ENCODE results near the gene LAMC3. TPM values are rescaled to one million over a fixed set of nuclear protein-coding genes. Genes with fewer than 3 reads are reported as not detected.
"Not testable (repeated sequence)": the region's sequence is repeated elsewhere in the genome, so short reads cannot be mapped to it uniquely, and the experiment has no call there.

The LAMC3 gene
- total RNA-seq, 1 experiment from 2014 or later = 0.36 TPM

DNA sequence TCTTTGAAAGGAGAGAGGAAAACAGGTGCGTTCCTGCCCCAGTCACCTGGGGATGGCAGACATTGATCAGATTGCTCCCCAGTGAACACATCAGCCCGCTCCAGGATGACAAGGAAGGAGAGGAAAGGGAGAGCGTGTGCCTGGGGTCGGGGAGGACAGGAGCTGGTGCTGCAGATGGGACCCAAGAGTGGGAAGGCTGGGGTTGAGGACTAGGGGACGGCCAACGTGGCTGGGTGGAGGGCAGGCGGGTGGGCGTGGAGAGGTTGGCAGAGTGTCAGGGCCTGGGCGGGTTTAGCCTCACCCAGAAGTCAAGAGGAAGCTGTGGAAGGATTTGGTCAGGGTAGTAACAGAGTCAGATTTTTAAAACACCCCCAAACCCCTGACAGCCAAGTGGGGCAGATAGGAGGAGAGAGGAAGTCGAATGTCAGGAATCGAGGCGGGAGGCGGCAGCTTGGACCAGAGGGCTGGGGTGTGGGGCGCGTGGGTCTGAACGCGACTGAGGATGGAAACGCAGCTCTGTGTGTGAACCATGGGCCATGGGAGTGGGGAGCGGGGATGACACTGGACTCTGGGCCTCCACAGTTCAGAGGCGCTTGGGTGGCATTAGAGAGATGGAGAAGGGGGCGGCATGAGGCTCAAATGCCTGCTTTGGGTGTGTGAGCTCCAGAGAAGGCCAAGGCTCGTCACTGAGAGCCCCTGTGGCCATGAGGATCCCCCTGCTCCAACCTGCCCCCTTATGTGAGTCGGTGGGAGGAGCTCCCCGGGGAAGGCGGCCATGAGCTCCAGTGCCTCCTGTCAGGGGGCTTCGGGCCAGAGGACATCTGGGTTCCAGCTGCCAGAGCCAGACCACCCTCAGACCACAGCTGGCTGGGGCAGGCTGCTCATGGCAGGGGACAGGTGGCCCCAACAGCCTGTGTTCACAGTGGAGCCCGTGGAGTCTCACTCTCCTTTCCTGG, 24.6 kb downstream of the LAMC3 start:
- DNase-seq = no peak
- Mint-ChIP-seq H3K9me3 (ENCODE audit: unreplicated experiment) (no peaks in the 10 kb centered on the region), H3K27ac (ENCODE audit: unreplicated experiment) (no peak overlapping the region), H3K4me3 (ENCODE audit: unreplicated experiment) (no peak overlapping the region), H3K27me3 (ENCODE audit: insufficient read depth, unreplicated experiment) (peaks cover 15% of the 10 kb centered on the region), H3K4me1 (ENCODE audit: low read depth, unreplicated experiment) (peaks cover 5% of the 10 kb centered on the region), H3K36me3 (ENCODE audit: insufficient read depth, unreplicated experiment) (no peaks in the 10 kb centered on the region)
- no peaks in the 10 kb centered on the region for H3K4me1 ChIP-seq
- H3K27me3 ChIP-seq (replicated peaks; ENCODE audit: control insufficient read depth, insufficient read depth, low read length) = no peaks in the 10 kb centered on the region
- TF ChIP-seq, protein P1, sequence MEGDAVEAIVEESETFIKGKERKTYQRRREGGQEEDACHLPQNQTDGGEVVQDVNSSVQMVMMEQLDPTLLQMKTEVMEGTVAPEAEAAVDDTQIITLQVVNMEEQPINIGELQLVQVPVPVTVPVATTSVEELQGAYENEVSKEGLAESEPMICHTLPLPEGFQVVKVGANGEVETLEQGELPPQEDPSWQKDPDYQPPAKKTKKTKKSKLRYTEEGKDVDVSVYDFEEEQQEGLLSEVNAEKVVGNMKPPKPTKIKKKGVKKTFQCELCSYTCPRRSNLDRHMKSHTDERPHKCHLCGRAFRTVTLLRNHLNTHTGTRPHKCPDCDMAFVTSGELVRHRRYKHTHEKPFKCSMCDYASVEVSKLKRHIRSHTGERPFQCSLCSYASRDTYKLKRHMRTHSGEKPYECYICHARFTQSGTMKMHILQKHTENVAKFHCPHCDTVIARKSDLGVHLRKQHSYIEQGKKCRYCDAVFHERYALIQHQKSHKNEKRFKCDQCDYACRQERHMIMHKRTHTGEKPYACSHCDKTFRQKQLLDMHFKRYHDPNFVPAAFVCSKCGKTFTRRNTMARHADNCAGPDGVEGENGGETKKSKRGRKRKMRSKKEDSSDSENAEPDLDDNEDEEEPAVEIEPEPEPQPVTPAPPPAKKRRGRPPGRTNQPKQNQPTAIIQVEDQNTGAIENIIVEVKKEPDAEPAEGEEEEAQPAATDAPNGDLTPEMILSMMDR (IDR thresholded peaks at IDR 0.05; ENCODE audit: insufficient read depth in 1 of 2, low read depth in 1 of 2, low read length in 1 of 2, severe bottlenecking in 1 of 2, unreplicated experiment in 1 of 2) = no peak
- ChIA-PET CTCF (no interaction called here), POLR2A (no interaction called here)
- no peak overlapping the region for H3K4me3 ChIP-seq (ENCODE audit: low read depth, low read length)
- H3K9me3 ChIP-seq = no peaks in the 10 kb centered on the region
- H3K36me3 ChIP-seq (ENCODE audit: control insufficient read depth, insufficient read depth, low read length) = no peaks in the 10 kb centered on the region
- no TSS peak for BruUV-seq (replicated peaks)
- intact Hi-C loops (cut with micrococcal nuclease; ENCODE audit: unreplicated experiment) = no loop called here

DNA sequence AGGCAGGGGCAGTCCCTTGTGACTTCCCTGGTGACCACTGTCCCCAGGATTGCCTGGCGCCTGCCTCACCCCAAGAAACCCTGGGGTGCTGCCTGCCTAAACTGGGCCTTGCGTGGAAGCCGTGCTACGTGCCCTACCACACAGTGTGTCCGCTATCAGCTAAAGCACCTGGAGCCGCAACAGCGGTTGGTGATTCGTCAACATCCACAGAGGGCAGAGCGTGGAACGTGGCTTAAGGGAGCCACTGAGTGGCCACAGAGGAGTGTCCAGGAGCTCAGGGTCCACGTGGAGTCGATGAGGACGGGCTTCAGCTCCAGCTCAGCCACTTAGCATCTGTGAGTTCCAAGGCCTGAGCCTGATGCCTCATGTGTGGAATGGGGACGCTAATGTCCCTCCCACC, 25.3 kb downstream of the LAMC3 start:
- POLR2A ChIA-PET = no interaction called here

DNA sequence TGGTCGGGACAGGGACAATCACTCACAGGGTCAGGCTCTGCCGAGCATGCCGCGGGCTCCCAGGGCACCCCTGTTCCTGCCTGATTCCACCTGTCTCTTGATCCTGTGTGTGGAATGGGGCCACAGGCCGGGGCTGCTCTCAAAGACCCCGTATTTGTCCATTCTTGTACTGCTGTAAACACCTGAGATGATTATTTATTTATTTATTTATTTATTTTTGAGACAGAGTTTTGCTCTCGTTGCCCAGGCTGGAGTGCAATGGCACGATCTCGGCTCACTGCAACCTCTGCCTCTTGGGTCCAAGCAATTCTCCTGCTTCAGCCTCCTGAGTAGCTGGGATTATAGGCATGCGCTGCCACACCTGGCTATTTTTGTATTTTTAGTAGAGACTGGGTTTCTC, 25.8 kb downstream of the LAMC3 start:
- H3K9me3 ChIP-seq; H3K4me3 Mint-ChIP-seq (ENCODE audit: unreplicated experiment); H3K9me3 Mint-ChIP-seq (ENCODE audit: unreplicated experiment); intact Hi-C loops (cut with micrococcal nuclease; ENCODE audit: unreplicated experiment); DNase-seq; H3K27me3 ChIP-seq (replicated peaks; ENCODE audit: control insufficient read depth, insufficient read depth, low read length); H3K27ac Mint-ChIP-seq (ENCODE audit: unreplicated experiment); BruUV-seq (replicated peaks); H3K36me3 Mint-ChIP-seq (ENCODE audit: insufficient read depth, unreplicated experiment); H3K4me1 Mint-ChIP-seq (ENCODE audit: low read depth, unreplicated experiment); POLR2A ChIA-PET; H3K4me3 ChIP-seq (ENCODE audit: low read depth, low read length); H3K4me1 ChIP-seq; H3K36me3 ChIP-seq (ENCODE audit: control insufficient read depth, insufficient read depth, low read length); CTCF ChIA-PET: not testable (repeated sequence)
- peaks cover 25% of the 10 kb centered on the region for H3K27me3 Mint-ChIP-seq (ENCODE audit: insufficient read depth, unreplicated experiment)

More for the DNA sequence above, 25.3 kb downstream of the LAMC3 start:
- Mint-ChIP-seq H3K9me3 (ENCODE audit: unreplicated experiment) (no peaks in the 10 kb centered on the region), H3K4me3 (ENCODE audit: unreplicated experiment) (no peak overlapping the region), H3K36me3 (ENCODE audit: insufficient read depth, unreplicated experiment) (no peaks in the 10 kb centered on the region), H3K27me3 (ENCODE audit: insufficient read depth, unreplicated experiment) (peaks cover 21% of the 10 kb centered on the region), H3K27ac (ENCODE audit: unreplicated experiment) (no peak overlapping the region), H3K4me1 (ENCODE audit: low read depth, unreplicated experiment) (peaks cover 5% of the 10 kb centered on the region)
- Histone ChIP-seq H3K27me3 (replicated peaks; ENCODE audit: control insufficient read depth, insufficient read depth, low read length) (no peaks in the 10 kb centered on the region), H3K4me1 (no peaks in the 10 kb centered on the region), H3K36me3 (ENCODE audit: control insufficient read depth, insufficient read depth, low read length) (no peaks in the 10 kb centered on the region), H3K4me3 (ENCODE audit: low read depth, low read length) (no peak overlapping the region), H3K9me3 (no peaks in the 10 kb centered on the region)
- intact Hi-C loops (cut with micrococcal nuclease; ENCODE audit: unreplicated experiment) = no loop called here
- no TSS peak for BruUV-seq (replicated peaks)
- TF ChIP-seq, protein P1 (IDR thresholded peaks at IDR 0.05; ENCODE audit: insufficient read depth in 1 of 2, low read depth in 1 of 2, low read length in 1 of 2, severe bottlenecking in 1 of 2, unreplicated experiment in 1 of 2) = no peak
- CTCF ChIA-PET = no interaction called here
- no peak for DNase-seq
